GM21529 (cell line): Measurements from ENCODE around the gene SOX10.

Experiments
- ATAC-seq: cut with Tn5 transposase; IDR thresholded peaks from one replicate; pipeline ENCODE4 v1.9.1; 2021; ENCODE audit not compliant: unreplicated experiment

SOX10 gene

GRCh38 chr22:38016182-38017151 is 32.1 kb upstream of the SOX10 start:
- ATAC-seq = no peak

GRCh38 chr22:38014083-38014482 is 29.7 kb upstream of the SOX10 start:
- ATAC-seq = no peak

- ATAC-seq = no peak
These were observed 28.3 kb upstream of the SOX10 start for GRCh38 chr22:38012604-38013072.

- ATAC-seq = no peak
These were observed 24.8 kb upstream of the SOX10 start for GRCh38 chr22:38009000-38009806.

- no peak for ATAC-seq
These were observed 23.1 kb upstream of the SOX10 start for GRCh38 chr22:38007330-38007902.

- no peak for ATAC-seq
These were observed 22.6 kb upstream of the SOX10 start for GRCh38 chr22:38006906-38007305.

GRCh38 chr22:38005943-38006342 is 21.6 kb upstream of the SOX10 start:
- no peak for ATAC-seq

GRCh38 chr22:37999640-38000272 is 15.4 kb upstream of the SOX10 start:
- ATAC-seq = no peak

GRCh38 chr22:37999236-37999635 is 14.9 kb upstream of the SOX10 start:
- ATAC-seq = no peak

- ATAC-seq = no peak
These were observed 14.2 kb upstream of the SOX10 start for GRCh38 chr22:37998543-37998942.

GRCh38 chr22:37996515-37997246 is 12.3 kb upstream of the SOX10 start:
- no peak for ATAC-seq

GRCh38 chr22:37996079-37996478 is 11.7 kb upstream of the SOX10 start:
- ATAC-seq = no peak

- no peak for ATAC-seq
These were observed 11.1 kb upstream of the SOX10 start for GRCh38 chr22:37995460-37995859.

- ATAC-seq = no peak
These were observed 10.6 kb upstream of the SOX10 start for GRCh38 chr22:37994982-37995381.

- no peak for ATAC-seq
These were observed 9.7 kb upstream of the SOX10 start for GRCh38 chr22:37994049-37994448.

GRCh38 chr22:37991731-37992442 is 7.5 kb upstream of the SOX10 start:
- no peak for ATAC-seq

GRCh38 chr22:37990862-37991261 is 6.5 kb upstream of the SOX10 start:
- ATAC-seq = no peak

GRCh38 chr22:37990301-37990700 is 5.9 kb upstream of the SOX10 start:
- no peak for ATAC-seq

GRCh38 chr22:37989146-37990045 is 5.0 kb upstream of the SOX10 start:
- no peak for ATAC-seq
